GM23338 (cell line): ENCODE results near the gene RCVRN.

Experiments
- EZH2 ChIP-seq: fragments of 200-600 bp; sonication (generic); IDR thresholded peaks from one replicate; pipeline ENCODE4 v1.8.0; 2017; ENCODE audit warnings: antibody characterized with exemption, mild to moderate bottlenecking, low read depth; ENCODE audit not compliant: unreplicated experiment
- EZH2phosphoT487 ChIP-seq: fragments of 200-600 bp; sonication (generic); IDR thresholded peaks from one replicate; pipeline ENCODE4 v1.8.1; 2018; ENCODE audit warnings: antibody characterized with exemption; ENCODE audit not compliant: unreplicated experiment
- ZNF331 ChIP-seq: fragments of 250-450 bp; sonication (Bioruptor Pico); IDR thresholded peaks from 2 replicates; pipeline ENCODE4 v1.5.0; 2020; ENCODE audit warnings: low read depth, mild to moderate bottlenecking, moderate library complexity
- TF ChIP-seq, protein P1 (sequence below), 2 experiments: fragments of 200-600 bp in 1 of 2; sonication (generic) in 1 of 2; conservative IDR thresholded peaks; 2 replicates each; pipeline versions ENCODE4 v1.5.1 to v1.6.1; 2016 to 2017; ENCODE audit warnings: antibody characterized with exemption in 2 of 2, low read depth in 2 of 2, mild to moderate bottlenecking in 2 of 2, moderate library complexity in 1 of 2
- TF ChIP-seq, protein P2 (sequence below): IDR thresholded peaks from one replicate; pipeline ENCODE4 v1.6.1; 2018; ENCODE audit warnings: antibody characterized with exemption; ENCODE audit not compliant: unreplicated experiment
- TF ChIP-seq, protein P3 (sequence below): IDR thresholded peaks from 2 replicates; pipeline ENCODE4 v1.6.1; 2016; ENCODE audit warnings: antibody characterized with exemption

DNA sequence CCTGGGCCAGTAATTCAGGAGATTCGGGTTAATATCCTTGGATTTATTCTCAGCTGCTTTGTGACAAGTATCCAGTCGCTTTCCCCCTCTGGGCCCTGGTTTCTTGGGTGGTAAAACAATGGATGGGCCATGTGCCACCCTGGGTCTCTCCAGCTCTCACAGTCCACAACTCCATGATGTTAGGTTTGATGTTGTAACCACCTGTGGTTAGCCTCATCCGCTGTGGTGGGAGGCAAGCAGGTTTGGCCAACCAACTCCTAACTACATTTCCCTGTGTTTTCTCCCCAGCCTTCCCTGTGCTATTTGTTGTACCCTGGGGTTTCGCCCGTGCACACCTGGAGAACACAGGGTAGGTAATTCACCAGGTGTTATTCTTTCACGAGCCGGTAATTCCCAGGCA is 44.2 kb downstream of the RCVRN start:
- TF ChIP-seq, protein P1, sequence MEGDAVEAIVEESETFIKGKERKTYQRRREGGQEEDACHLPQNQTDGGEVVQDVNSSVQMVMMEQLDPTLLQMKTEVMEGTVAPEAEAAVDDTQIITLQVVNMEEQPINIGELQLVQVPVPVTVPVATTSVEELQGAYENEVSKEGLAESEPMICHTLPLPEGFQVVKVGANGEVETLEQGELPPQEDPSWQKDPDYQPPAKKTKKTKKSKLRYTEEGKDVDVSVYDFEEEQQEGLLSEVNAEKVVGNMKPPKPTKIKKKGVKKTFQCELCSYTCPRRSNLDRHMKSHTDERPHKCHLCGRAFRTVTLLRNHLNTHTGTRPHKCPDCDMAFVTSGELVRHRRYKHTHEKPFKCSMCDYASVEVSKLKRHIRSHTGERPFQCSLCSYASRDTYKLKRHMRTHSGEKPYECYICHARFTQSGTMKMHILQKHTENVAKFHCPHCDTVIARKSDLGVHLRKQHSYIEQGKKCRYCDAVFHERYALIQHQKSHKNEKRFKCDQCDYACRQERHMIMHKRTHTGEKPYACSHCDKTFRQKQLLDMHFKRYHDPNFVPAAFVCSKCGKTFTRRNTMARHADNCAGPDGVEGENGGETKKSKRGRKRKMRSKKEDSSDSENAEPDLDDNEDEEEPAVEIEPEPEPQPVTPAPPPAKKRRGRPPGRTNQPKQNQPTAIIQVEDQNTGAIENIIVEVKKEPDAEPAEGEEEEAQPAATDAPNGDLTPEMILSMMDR (conservative IDR thresholded peaks at IDR 0.05; ENCODE audit: low read depth in 2 of 2), result no peak
- TF ChIP-seq EZH2 (no peak), ZNF331 (CRISPR knock-in tag) (no peak), EZH2phosphoT487 (no peak)
- TF ChIP-seq, protein P2, sequence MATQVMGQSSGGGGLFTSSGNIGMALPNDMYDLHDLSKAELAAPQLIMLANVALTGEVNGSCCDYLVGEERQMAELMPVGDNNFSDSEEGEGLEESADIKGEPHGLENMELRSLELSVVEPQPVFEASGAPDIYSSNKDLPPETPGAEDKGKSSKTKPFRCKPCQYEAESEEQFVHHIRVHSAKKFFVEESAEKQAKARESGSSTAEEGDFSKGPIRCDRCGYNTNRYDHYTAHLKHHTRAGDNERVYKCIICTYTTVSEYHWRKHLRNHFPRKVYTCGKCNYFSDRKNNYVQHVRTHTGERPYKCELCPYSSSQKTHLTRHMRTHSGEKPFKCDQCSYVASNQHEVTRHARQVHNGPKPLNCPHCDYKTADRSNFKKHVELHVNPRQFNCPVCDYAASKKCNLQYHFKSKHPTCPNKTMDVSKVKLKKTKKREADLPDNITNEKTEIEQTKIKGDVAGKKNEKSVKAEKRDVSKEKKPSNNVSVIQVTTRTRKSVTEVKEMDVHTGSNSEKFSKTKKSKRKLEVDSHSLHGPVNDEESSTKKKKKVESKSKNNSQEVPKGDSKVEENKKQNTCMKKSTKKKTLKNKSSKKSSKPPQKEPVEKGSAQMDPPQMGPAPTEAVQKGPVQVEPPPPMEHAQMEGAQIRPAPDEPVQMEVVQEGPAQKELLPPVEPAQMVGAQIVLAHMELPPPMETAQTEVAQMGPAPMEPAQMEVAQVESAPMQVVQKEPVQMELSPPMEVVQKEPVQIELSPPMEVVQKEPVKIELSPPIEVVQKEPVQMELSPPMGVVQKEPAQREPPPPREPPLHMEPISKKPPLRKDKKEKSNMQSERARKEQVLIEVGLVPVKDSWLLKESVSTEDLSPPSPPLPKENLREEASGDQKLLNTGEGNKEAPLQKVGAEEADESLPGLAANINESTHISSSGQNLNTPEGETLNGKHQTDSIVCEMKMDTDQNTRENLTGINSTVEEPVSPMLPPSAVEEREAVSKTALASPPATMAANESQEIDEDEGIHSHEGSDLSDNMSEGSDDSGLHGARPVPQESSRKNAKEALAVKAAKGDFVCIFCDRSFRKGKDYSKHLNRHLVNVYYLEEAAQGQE, result no peak
- TF ChIP-seq, protein P3, sequence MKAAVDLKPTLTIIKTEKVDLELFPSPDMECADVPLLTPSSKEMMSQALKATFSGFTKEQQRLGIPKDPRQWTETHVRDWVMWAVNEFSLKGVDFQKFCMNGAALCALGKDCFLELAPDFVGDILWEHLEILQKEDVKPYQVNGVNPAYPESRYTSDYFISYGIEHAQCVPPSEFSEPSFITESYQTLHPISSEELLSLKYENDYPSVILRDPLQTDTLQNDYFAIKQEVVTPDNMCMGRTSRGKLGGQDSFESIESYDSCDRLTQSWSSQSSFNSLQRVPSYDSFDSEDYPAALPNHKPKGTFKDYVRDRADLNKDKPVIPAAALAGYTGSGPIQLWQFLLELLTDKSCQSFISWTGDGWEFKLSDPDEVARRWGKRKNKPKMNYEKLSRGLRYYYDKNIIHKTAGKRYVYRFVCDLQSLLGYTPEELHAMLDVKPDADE, result no peak
